GM19239 (cell line): ENCODE data around the gene NEGR1.
"Not testable (repeated sequence)": the region's sequence is repeated elsewhere in the genome, so short reads cannot be mapped to it uniquely, and the experiment has no call there.

Experiments
- DNase-seq: peaks from one replicate; pipeline ENCODE4 v3.0.0; 2011; ENCODE audit warnings: low spot score; ENCODE audit not compliant: insufficient read length
- FAIRE-seq: peaks from 2 replicates; lab custom pipeline; 2011; peaks lifted over from hg19 to GRCh38; lab: Jason Lieb, UNC

Gene NEGR1

DNA sequence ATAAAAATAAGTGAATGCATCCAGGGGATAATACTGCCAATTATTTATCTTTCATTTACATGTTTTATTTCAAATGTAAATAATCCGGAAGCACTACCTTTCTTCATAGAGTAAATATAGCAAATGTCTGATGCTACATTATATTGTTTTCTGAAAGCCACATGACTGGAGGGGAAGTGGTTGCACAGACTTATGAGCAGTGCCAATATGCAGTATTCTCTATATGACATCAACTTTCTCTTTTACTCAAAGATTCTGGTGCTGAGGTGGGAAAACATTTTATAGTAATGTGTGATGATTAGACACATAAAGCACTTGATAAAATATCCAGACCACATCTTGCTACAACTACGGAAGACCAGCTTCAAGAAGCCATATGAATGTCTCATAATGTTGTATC, 314.7 kb downstream of the NEGR1 start:
- no peak for FAIRE-seq
- DNase-seq: no peak

GRCh38 chr1:71964188-71964587, 318.2 kb downstream of the NEGR1 start:
- DNase-seq: no peak
- no peak for FAIRE-seq

GRCh38 chr1:71956613-71957285, 325.6 kb downstream of the NEGR1 start:
- DNase-seq (no peak), FAIRE-seq (no peak)

DNA sequence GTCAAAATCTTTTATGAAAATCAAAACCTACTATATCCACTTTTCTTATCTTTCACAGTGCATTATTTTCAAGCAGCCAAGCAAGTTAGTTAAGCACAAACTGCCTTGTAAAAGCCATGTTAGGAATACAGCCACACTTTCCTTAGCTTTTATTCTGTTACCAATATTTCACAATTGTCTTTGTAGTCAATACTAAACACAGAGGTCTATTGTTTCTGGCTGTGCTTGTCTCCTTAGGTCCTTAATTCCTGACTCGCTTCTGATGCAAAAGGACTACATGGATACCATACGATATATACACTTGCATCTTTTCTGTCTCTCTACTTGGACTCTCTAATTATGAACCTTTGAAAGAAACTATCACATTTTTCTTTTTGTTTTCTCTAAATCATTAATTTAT, 331.8 kb downstream of the NEGR1 start:
- DNase-seq: no peak

GRCh38 chr1:71949681-71950080, 332.7 kb downstream of the NEGR1 start:
- no peak for DNase-seq
- no peak for FAIRE-seq

More for the DNA sequence above, 331.8 kb downstream of the NEGR1 start:
- FAIRE-seq: no peak

GRCh38 chr1:71948561-71948960, 333.8 kb downstream of the NEGR1 start:
- FAIRE-seq: no peak

DNA sequence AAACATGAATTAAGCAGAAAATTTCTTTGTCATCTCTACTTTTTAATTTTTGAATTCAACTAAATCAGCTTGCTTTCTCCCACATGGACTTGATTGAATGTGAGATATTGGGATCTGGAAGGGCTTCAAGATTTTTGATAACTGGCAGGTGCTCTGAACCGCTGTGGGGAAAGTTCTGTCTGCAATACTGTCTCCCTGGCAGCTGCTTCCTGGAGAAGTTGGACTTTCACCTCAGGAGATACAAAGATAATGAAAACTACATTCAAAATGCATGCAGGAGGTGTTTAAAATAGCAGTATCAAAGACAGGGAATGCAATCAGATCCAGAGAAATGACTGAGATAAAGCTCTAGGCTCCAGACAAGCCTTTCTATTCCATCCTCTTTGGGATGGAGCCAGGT, 338.3 kb downstream of the NEGR1 start:
- no peak for FAIRE-seq

More at GRCh38 chr1:71948561-71948960, 333.8 kb downstream of the NEGR1 start:
- no peak for DNase-seq

DNA sequence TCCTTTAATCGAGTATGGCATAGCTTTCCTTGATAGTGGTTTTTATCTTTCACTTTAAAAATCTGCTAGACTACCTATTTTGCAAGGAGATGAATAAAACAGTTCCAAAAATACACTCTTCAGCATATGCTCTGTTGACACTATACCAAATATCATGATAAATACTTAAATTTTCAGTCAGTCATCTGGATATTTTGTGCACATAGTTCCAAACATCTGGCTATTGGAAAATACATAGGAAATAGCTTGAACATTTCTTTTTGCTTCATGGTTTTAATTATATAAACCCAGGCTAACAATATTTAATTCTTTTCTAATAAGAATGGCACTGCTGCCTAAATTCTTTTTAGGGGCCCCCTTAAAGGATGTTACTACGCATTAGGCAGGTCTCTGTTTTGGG, 342.1 kb downstream of the NEGR1 start:
- FAIRE-seq (no peak), DNase-seq (no peak)

More for the DNA sequence above, 338.3 kb downstream of the NEGR1 start:
- DNase-seq: no peak

DNA sequence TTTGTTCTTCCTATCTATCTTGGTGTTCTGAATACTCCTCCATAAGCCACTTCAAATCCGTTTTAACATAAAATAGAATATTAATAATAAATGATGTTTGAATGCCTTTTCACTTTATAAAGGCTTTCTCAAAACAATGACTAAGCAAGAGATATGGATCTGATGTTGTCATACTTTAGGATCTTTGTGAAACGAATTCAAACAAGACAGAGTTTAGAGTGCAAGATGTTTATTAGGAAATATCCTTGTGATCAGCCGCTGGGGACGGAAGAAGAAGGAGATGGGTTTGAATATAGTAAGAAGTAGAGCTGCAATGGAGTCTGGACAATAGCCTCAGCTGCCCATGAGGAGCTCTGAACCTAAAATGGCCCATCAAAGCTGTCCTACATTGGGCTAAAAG, 351.8 kb downstream of the NEGR1 start:
- no peak for FAIRE-seq

DNA sequence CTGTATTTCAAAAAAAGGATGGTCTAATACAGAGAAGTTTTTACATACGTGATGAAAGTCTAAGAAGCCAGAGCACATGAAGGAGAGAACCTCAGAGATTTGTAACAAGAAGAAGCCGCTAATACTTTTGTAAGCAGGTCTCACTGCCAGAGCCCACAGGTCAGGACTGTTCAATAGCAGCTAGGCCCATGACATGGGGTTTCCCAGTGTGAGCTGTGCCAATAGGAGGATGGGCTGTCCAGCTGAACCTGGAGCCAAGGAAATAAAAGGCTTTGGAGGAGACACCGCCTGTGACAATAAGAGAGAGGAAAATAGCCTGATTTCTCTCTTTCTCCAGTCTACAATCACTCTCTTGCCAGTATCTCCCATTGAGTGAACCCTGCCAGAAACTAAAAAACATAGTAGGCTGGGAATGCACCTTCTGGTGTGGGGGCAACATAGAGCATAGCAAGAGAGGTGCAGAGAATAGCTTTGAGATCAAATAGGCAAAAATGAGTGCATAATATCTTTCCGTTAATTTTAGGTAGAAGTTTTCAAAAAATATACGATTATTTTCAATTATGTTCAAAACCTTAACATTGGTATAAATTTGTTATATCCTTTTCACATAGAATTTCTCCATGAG, 360.3 kb downstream of the NEGR1 start:
- no peak for FAIRE-seq

More for the DNA sequence above, 351.8 kb downstream of the NEGR1 start:
- DNase-seq: no peak

DNA sequence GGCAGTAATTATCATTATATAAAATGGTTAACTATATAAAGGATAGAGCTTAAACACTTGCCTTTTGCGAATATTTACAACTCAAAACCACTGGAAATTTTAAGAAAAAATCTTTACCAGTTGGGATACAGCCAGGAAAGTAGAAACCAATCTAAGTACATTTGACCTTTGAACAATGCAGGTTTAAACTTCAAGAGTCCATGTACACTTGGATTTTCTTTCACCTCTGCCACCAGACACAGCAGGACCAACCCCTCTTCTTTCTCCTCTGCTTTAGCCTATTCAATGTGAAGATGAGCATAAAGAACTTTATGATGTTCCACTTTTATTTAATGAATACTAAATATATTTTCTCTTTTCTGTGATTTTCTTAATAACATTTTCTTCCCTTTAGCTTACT, 361.1 kb downstream of the NEGR1 start:
- DNase-seq (no peak), FAIRE-seq (no peak)

More for the DNA sequence above, 360.3 kb downstream of the NEGR1 start:
- no peak for DNase-seq

DNA sequence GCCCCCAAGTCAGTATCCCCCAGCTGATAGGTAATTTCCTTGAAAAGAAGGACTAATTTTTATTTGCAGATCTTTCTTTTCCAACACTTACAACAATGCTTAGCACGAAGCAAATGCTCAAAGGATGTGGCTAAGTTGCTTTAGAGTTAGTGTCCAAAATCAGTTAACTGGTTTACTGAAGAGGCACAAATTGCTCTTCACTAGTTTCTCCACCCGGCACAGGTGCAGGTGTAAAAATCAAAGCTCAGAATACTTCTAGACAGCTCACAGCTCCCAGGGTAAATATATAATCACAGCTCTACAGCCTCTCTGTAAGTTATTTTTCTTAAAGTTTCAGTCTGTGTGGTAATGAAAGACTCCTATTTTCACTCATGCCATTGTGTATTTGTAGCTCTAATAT, 361.8 kb downstream of the NEGR1 start:
- FAIRE-seq: no peak
- no peak for DNase-seq

- DNase-seq (no peak), FAIRE-seq (no peak)
These were observed 362.4 kb downstream of the NEGR1 start for GRCh38 chr1:71919811-71920509.

- FAIRE-seq: no peak
These were observed 363.7 kb downstream of the NEGR1 start for GRCh38 chr1:71918630-71919029.

GRCh38 chr1:71916894-71917293, 365.4 kb downstream of the NEGR1 start:
- no peak for DNase-seq
- FAIRE-seq: no peak

More at GRCh38 chr1:71918630-71919029, 363.7 kb downstream of the NEGR1 start:
- DNase-seq: no peak

GRCh38 chr1:71914626-71915025, 367.7 kb downstream of the NEGR1 start:
- FAIRE-seq (no peak), DNase-seq (no peak)

GRCh38 chr1:71908871-71909390, 373.4 kb downstream of the NEGR1 start:
- no peak for FAIRE-seq

DNA sequence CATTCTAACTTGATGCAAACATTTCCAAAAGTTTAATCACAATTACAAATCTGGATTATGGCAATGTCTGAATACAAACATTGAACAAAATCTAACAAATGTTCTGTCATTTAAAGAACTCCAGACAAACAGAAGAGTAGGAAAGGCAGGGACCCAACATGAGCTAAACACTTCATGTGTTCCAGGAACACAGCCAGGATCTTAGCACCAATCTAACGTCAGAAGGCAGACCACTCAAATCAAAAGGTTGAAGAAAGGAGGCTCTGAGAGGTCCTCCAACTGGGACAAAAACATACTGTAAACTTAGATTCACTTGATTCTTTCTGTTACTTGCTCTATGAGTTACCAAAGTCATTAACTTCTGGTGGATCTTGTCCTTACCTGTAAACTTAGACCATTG, 374.0 kb downstream of the NEGR1 start:
- FAIRE-seq (no peak), DNase-seq (no peak)

More at GRCh38 chr1:71908871-71909390, 373.4 kb downstream of the NEGR1 start:
- no peak for DNase-seq

- no peak for FAIRE-seq
- no peak for DNase-seq
These were observed 382.5 kb downstream of the NEGR1 start for GRCh38 chr1:71899881-71900280.

GRCh38 chr1:71888166-71888565, 394.2 kb downstream of the NEGR1 start:
- DNase-seq, FAIRE-seq: not testable (repeated sequence)

DNA sequence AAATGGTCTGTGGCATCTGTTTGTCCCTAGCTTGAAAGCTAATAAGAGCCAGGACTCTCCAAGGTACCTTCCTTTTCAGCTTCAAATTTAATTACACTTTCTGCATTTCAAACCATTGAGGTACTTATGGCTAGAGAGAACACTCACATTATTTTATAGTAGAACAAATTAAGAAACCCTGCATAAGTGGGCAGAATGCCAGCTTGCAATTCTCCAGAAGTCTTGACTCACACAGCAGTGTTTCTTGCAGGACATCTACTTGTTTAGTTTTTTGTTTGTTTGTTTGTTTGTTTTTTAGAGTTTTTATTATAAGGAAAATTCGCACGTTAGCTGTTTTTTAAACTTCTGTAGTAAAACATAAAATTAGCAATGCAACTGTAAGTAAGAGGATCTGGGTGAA, 397.2 kb downstream of the NEGR1 start:
- no peak for DNase-seq
- no peak for FAIRE-seq
